ENCODE measurements around the gene NHSL2. TPM values are rescaled to one million over a fixed set of nuclear protein-coding genes. Genes with fewer than 3 reads are reported as not detected.

Gene NHSL2
- total RNA-seq, 1 experiment from 2014 or later, result not detected

DNA sequence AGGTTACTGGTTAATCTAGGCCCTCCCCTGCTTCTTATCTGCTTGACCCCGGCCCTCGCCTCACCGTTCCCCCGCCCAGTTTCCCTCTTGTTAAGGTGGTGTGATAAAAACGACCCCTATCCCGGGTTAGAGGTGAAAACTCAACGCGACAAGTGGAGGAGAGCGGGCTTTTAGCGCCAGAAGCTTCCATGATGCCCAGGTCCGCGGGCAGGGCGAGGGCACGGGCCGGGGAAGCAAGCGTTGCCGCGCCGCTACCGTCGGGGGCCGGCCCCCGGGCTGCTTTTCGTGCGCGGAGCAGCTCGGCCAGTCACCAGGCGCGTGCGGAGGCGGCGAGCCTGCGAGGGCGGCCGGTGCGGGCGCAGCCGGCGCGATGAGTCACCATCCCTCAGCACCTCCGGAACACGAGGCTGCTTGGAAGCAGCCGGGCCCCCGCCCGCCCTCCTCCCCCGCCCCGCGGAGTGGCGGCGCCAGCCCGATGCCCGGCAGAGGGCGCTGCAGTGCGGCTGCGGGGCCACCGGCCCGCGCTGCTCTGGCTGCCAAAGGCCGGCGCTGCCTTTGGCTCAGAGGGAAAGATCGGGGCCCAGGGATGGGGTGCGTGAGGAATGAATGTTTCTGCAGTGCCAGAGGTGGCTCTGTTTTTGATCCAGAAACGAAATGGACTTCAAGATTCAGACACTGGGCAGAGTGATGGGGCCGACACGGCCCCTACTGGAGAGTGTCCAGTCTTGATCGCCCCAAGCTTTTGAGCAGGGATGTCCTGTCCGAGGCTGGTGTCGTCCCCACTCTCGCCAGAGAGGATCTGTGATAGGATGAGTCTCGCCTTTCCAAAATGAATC is 107.8 kb downstream of the NHSL2 start:
- no peaks in the 10 kb centered on the region for H3K79me2 ChIP-seq (ENCODE audit: low read depth)
- peak overlapping the region; percentile 76 for H3K4me2 ChIP-seq
- POLR2A ChIA-PET (ENCODE audit: unreplicated experiment), result no interaction called here
- H2AFZ ChIP-seq, result peak overlapping the region; percentile 69; the same call in 1 of the 2 replicates
- TF ChIP-seq CTCF (conservative IDR thresholded peaks at IDR 0.05) (peak; percentile 65), EZH2 (IDR thresholded peaks at IDR 0.05; ENCODE audit: low read depth) (no peak)
- no peaks in the 10 kb centered on the region; the same call in 1 of the 2 replicates for H3K4me1 ChIP-seq (replicated peaks; ENCODE audit: insufficient read depth)
- no peaks in the 10 kb centered on the region for H4K20me1 ChIP-seq (ENCODE audit: insufficient read depth)
- intact Hi-C loops (cut with micrococcal nuclease; ENCODE audit: unreplicated experiment), result loop anchor here (5.0 kb wide), 1 partner anchor 109 kb away; no protein-coding TSS in a partner anchor
- no TSS peak for BruUV-seq (replicated peaks)
- no peaks in the 10 kb centered on the region for H3F3A ChIP-seq (ENCODE audit: insufficient read depth, low read depth)
- no peaks in the 10 kb centered on the region for H3K9me2 ChIP-seq (ENCODE audit: insufficient read depth)
- CTCF ChIA-PET, result no interaction called here
- H3K27me3 ChIP-seq (ENCODE audit: insufficient read depth, low read depth), result peaks cover 10% of the 10 kb centered on the region
- H3K4me3 ChIP-seq, result peak overlapping the region; percentile 48; the same call in 1 of the 2 replicates
- no peaks in the 10 kb centered on the region for H3K36me3 ChIP-seq (ENCODE audit: low read depth)
- peak; percentile 66 to 85 for DNase-seq
- no peak overlapping the region for H3K27ac ChIP-seq
- no peaks in the 10 kb centered on the region for H3K9me3 ChIP-seq (ENCODE audit: insufficient read depth, low read depth)

DNA sequence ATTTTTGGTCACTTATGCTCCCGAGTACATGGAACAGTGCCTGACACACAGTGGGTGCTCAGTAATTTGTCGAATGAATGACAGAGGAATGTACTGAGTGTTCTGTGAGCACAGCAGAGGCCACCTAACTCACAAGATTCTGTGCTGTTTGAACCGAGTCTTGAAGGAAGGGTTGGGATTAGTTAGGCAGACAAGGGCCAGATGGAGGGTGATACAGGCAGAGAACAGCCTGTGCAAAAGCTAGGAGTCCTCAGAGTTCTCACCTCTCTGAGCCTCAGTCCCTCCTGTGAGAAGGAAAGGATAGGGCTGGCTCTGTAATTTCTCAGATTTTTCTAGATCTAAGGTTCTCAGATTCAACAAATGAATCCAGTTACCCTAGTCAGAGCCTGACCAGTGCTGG is 108.8 kb downstream of the NHSL2 start:
- TF ChIP-seq EZH2 (IDR thresholded peaks at IDR 0.05; ENCODE audit: low read depth) (no peak), CTCF (conservative IDR thresholded peaks at IDR 0.05) (no peak)
- H3K9me2 ChIP-seq (ENCODE audit: insufficient read depth), result no peaks in the 10 kb centered on the region
- ChIA-PET POLR2A (ENCODE audit: unreplicated experiment) (no interaction called here), CTCF (no interaction called here)
- H2AFZ ChIP-seq, result no peak overlapping the region
- H3K27me3 ChIP-seq (ENCODE audit: insufficient read depth, low read depth), result peaks cover 4% of the 10 kb centered on the region
- BruUV-seq (replicated peaks), result no TSS peak
- no peak overlapping the region for H3K27ac ChIP-seq
- H3K4me2 ChIP-seq, result no peak overlapping the region
- no peaks in the 10 kb centered on the region; the same call in 1 of the 2 replicates for H3K4me1 ChIP-seq (replicated peaks; ENCODE audit: insufficient read depth)
- H3K36me3 ChIP-seq (ENCODE audit: low read depth), result no peaks in the 10 kb centered on the region
- no peaks in the 10 kb centered on the region for H3F3A ChIP-seq (ENCODE audit: insufficient read depth, low read depth)
- H3K9me3 ChIP-seq (ENCODE audit: insufficient read depth, low read depth), result no peaks in the 10 kb centered on the region
- intact Hi-C loops (cut with micrococcal nuclease; ENCODE audit: unreplicated experiment), result loop anchor here (5.0 kb wide), 1 partner anchor 108 kb away; no protein-coding TSS in a partner anchor
- no peaks in the 10 kb centered on the region for H4K20me1 ChIP-seq (ENCODE audit: insufficient read depth)
- no peak overlapping the region for H3K4me3 ChIP-seq
- H3K79me2 ChIP-seq (ENCODE audit: low read depth), result no peaks in the 10 kb centered on the region
- DNase-seq, result no peak

- no peaks in the 10 kb centered on the region for H3F3A ChIP-seq (ENCODE audit: insufficient read depth, low read depth)
- no peaks in the 10 kb centered on the region; the same call in 1 of the 2 replicates for H3K4me1 ChIP-seq (replicated peaks; ENCODE audit: insufficient read depth)
- no peaks in the 10 kb centered on the region for H4K20me1 ChIP-seq (ENCODE audit: insufficient read depth)
- H3K4me2 ChIP-seq, result no peak overlapping the region
- no peak for DNase-seq
- ChIA-PET POLR2A (ENCODE audit: unreplicated experiment) (no interaction called here), CTCF (interaction anchor here (0.7 kb wide), 1 partner anchor 1563 kb away, joined by 3 read pairs; no protein-coding TSS in a partner anchor)
- intact Hi-C loops (cut with micrococcal nuclease; ENCODE audit: unreplicated experiment), result no loop called here
- no peaks in the 10 kb centered on the region for H3K9me3 ChIP-seq (ENCODE audit: insufficient read depth, low read depth)
- no peaks in the 10 kb centered on the region for H3K79me2 ChIP-seq (ENCODE audit: low read depth)
- no peaks in the 10 kb centered on the region for H3K9me2 ChIP-seq (ENCODE audit: insufficient read depth)
- H3K36me3 ChIP-seq (ENCODE audit: low read depth), result no peaks in the 10 kb centered on the region
- H3K27ac ChIP-seq, result no peak overlapping the region
- no peak for TF ChIP-seq CTCF (conservative IDR thresholded peaks at IDR 0.05)
- TF ChIP-seq EZH2 (IDR thresholded peaks at IDR 0.05; ENCODE audit: low read depth), result no peak
- BruUV-seq (replicated peaks), result no TSS peak
- no peak overlapping the region for H2AFZ ChIP-seq
- H3K4me3 ChIP-seq, result no peak overlapping the region
- H3K27me3 ChIP-seq (ENCODE audit: insufficient read depth, low read depth), result peaks cover 4% of the 10 kb centered on the region
These were observed 109.6 kb downstream of the NHSL2 start for GRCh38 chrX:72020204-72020603.

All from PC-9 (cell line).